Choroid plexus epithelial cell (primary cell): ENCODE results near the gene KIAA0753.
"Not testable (repeated sequence)": the region's sequence is repeated elsewhere in the genome, so short reads cannot be mapped to it uniquely, and the experiment has no call there.

Source experiments
- DNase-seq: peaks from one replicate; pipeline ENCODE4 v3.0.0-alpha.2; 2010; ENCODE audit warnings: low read depth
- H3K4me3 ChIP-seq: 2 replicates; pipeline ENCODE4 v1.5.1; 2011; ENCODE audit warnings: low read depth, mild to moderate bottlenecking, control low read depth, low read length, moderate library complexity
- TF ChIP-seq, protein P1 (sequence below): conservative IDR thresholded peaks from 2 replicates; pipeline ENCODE4 v1.5.1; 2011; ENCODE audit warnings: low read depth, mild to moderate bottlenecking, control low read depth, inconsistent platforms, low read length, moderate library complexity

KIAA0753 gene

DNA sequence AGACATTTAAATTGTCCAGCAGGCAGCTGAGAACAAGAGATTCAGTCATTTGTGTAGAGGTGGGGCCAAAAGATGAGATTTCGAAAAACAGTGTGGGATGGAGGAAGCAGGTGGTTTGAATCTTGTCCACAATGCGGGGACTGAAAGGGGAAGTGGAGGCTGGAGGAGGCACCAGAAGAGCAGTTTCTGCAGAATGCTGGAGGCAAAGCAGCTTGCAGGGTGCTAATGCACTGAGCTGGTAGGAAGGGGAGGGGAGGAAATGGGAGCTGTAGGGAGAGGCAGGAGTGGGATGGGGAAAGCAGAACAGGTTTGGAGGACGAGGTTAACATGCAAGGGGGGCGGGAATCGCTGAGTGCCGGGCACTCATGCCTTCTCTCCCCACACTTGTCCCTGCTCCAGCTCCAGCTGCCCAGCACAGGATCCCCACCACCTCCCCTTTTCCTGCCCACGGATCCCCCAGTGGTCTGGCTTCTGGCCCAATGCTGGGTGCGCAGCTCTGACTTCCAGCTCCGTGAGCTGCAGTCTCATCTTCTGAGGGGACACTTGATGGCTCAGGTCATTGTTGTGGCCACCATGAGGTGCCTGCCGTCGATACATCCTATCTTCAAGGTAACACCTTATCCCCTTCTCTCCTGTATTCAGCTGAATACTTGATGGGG, 20.4 kb upstream of the KIAA0753 start:
- TF ChIP-seq, protein P1, sequence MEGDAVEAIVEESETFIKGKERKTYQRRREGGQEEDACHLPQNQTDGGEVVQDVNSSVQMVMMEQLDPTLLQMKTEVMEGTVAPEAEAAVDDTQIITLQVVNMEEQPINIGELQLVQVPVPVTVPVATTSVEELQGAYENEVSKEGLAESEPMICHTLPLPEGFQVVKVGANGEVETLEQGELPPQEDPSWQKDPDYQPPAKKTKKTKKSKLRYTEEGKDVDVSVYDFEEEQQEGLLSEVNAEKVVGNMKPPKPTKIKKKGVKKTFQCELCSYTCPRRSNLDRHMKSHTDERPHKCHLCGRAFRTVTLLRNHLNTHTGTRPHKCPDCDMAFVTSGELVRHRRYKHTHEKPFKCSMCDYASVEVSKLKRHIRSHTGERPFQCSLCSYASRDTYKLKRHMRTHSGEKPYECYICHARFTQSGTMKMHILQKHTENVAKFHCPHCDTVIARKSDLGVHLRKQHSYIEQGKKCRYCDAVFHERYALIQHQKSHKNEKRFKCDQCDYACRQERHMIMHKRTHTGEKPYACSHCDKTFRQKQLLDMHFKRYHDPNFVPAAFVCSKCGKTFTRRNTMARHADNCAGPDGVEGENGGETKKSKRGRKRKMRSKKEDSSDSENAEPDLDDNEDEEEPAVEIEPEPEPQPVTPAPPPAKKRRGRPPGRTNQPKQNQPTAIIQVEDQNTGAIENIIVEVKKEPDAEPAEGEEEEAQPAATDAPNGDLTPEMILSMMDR = no peak
- DNase-seq = no peak
- no peak overlapping the region for H3K4me3 ChIP-seq

DNA sequence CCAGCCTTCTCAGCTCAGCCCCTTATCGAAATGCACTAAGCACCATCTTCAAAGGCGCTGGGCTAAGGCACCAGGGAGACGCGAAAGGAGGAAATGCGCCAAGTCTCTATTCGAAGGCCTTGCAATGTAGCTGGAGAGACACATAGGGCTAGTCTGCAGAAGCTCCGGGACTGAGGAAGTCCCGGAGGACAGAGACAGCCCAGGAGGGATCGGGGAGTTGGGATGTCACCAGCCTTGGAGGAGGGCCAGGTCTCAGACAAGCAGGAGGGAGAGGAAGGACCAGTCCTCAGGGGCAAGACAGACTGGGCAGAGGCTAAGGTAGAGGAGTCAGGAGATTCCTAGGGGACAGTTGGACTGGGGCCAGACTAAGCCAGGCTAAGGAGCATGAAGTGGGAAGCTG, 19.6 kb upstream of the KIAA0753 start:
- no peak overlapping the region for H3K4me3 ChIP-seq
- TF ChIP-seq, protein P1 = no peak
- no peak for DNase-seq

DNA sequence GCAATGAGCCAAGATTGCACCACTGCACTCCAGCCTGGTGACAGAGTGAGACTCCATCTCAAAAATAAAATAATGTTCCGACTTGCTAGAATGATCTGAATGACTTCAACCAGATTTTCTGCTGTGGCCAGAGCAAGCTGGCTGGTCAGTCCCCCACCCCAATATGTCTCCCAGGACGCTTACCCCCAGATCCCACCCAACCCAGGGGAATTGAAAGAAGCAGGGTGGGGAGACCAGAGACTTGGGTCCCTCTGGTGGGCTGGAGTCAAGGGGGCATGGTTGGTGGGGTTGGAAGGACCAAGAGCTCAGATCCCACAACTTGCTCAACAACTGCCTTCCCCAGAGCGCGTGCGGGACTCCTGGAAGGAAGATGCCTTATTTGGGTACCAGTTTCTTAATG, 17.9 kb upstream of the KIAA0753 start:
- not testable (repeated sequence) for DNase-seq, H3K4me3 ChIP-seq

DNA sequence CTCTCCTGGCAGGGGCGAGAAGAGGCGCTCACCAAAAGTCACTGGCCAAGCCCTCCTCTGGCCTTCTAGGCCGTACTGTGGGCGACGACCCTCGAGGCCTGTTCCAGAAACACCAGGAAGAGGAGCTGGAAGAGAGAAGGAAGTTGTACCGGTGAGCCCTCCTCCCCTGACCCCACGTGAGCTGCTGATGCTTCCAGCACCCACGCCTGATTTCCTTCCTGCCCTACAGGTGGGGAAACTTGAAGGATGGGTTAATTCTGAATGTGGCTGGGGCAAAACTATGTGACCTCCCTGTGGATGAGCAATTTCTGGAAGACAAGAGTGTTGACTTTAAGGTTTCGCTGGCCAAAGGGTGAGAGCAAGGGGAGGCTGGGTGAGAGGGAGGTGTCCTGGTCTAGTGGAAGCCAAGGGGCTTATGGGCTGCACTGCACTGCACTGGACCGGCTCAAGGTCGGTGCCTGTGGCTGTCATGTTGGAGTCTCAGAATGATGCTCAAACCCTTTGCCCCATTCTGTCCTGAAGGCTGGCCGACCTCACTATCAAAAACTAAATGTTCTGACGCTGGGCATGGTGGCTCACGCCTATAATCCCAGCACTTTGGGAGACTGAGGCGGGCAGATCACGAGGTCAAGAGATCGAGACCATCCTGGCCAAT, 17.2 kb upstream of the KIAA0753 start:
- TF ChIP-seq, protein P1 = no peak

DNA sequence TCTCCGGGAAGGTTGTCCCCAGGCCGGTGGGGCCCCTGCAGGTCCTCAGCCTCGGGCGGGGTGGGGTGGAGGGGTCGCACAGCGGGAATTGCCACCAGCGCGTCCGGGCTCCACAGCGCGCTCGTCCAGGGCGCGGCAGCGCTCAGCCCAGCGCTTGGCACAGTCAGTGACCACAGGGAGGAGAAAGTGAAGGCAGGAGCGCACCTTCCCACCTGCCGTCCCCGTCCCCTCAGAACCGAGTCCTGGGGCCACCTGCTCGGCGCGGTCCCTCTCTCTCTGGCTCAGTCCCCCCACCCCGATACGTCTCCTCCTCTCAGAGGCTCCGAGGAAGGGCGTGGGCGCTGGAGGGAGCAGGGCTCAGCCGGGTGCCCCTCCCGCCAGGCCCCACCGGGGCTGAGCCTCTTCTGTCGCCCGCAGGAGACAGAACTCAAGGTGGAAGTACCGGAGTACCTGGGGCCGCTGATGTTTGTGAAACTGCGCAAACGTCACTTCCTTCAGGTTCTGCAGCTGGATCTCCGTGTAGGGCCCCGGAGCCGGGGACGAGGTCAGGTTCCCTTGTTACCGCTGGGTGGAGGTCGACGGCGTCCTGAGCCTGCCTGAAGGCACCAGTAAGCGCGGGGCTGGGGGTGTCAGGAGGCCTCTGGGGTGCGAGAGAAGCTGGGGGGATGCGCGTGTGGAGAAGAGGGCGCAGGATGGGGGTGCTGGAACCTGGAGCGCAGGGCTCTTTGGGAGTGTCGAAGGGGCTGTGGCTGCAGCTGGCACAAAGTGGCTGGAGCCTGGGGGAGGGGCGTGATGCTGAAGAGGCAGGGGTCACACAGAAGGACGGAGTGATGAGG, 16.5 kb upstream of the KIAA0753 start:
- H3K4me3 ChIP-seq, DNase-seq: not testable (repeated sequence)

More for the DNA sequence above, 17.2 kb upstream of the KIAA0753 start:
- DNase-seq = no peak
- H3K4me3 ChIP-seq = no peak overlapping the region

DNA sequence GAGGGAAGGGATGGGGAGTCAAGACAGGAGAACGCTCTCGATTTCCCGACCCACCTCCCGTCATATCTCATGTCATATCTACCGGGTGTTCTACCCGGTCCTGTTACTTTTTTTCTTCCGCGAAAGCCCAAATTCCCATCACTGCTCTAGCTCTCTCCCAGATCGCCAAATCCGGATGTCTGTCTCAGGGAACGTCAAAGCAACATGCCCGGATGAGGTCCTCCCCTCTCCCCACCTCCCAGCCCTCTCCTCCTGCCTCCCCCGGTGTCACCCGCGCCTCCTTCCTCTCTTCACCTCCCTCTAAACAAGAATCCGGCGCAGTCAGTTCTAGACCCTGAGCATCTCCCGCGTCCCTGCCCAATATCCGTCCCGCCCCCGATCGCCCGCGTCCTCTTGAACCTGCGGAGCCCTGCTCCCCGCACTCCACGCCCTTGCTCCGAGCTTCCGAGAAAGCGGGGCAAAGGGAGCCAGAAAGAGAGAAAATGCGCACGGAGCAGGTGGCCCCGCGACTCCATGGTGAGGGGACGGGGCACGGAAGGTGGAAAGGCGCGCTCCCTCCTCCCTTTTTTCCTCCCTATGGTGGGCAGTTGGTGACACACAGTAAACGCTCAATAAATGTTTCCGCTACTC, 15.3 kb upstream of the KIAA0753 start:
- DNase-seq, H3K4me3 ChIP-seq: not testable (repeated sequence)

DNA sequence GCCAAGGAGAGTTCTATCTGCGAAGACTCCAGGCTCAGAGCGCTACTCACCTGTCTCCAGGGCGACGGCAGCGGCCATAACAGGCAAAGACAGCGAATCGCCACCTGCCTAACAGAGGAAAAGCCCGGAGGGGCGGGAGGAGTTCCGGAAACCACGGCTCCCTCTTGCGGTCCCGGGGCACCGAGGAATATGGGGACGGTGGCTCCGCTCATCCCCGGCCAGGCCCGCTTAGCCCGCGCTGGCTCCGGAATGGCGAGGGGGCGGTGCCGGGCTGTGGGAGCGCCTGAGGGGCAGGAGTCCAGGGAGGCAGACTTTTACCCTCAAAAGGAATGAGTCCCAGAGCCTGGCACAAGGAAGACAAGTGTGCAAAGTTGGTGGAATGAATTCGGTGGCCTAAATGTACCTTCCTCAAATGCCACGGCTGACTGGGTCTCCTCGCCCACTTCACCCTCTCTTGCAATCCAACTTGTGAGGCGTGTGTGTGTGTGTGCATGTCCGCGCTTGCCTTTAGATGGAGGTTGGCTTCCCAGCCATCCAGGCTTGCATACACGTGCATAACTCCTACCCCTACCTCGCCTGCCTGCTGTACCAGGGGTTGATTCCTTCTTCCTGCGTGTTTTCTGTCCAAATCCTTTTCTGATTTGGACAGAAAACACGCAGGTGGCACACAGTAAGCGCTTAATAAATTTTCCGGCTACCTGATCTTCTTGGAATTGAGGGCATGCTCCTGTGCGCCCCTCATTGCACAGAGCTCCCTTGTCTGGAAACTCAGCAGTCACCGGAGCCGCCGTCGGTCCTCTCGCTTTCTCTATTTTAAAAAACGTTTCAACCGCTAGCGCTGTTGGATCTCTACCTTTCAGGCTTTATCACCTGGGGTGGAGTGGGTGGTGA, 14.6 kb upstream of the KIAA0753 start:
- TF ChIP-seq, protein P1 = no peak
- DNase-seq = no peak
- H3K4me3 ChIP-seq = no peak overlapping the region
